Measurements from ENCODE around the gene PRKCH. TPM values are rescaled to one million over a fixed set of nuclear protein-coding genes. Genes with fewer than 3 reads are reported as not detected.

Gene PRKCH
- total and polyA plus RNA-seq, 2 experiments from 2014 or later, result 2.4 to 3.5 TPM

DNA sequence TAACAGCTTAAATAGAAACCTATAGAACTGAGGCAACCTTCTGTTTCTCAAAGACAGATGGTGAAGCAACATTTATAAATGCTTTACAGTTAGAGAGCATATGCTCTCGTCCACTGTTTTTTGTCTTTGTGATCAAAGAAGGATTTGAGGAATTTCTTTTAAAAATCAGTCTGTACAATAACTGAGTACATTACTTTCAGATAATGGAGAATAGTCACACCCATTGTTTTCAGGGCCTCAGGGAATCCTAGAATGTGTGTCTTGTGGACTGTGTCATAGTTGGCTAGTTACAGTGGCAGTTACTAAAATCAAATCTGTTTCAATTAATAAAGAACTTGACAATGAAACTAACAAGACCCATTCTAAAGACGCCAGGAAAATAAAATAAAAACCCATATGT, 107.9 kb downstream of the PRKCH start:
- in situ Hi-C loops (cut with MboI), result no loop called here
- Histone ChIP-seq H2AFZ (no peak overlapping the region), H3K9me2 (ENCODE audit: insufficient read depth) (no peaks in the 10 kb centered on the region), H3K4me2 (ENCODE audit: unreplicated experiment) (no peak overlapping the region), H3K36me3 (ENCODE audit: low read depth) (no peaks in the 10 kb centered on the region), H3K79me2 (ENCODE audit: insufficient read depth) (no peaks in the 10 kb centered on the region), H3F3A (ENCODE audit: insufficient read depth) (no peaks in the 10 kb centered on the region), H3K27ac (no peak overlapping the region), H3K9ac (no peak overlapping the region), H3K4me3 (no peak overlapping the region), H3K4me1 (ENCODE audit: insufficient read depth) (no peaks in the 10 kb centered on the region), H3K27me3 (replicated peaks; ENCODE audit: insufficient read depth) (peaks cover 29% of the 10 kb centered on the region), H3K9me3 (ENCODE audit: low read depth) (no peaks in the 10 kb centered on the region), H4K20me1 (ENCODE audit: insufficient read depth) (no peaks in the 10 kb centered on the region)
- no peak for DNase-seq
- TF ChIP-seq EZH2 (IDR thresholded peaks at IDR 0.05; ENCODE audit: insufficient read depth, poor library complexity, severe bottlenecking) (no peak), EZH2phosphoT487 (IDR thresholded peaks at IDR 0.05; ENCODE audit: insufficient read depth, low read depth) (no peak)
- 7 to 11% methylated on average over 2 of the region's 2 CpGs for WGBS, 2 experiments (ENCODE audit: low coverage in 1 of 2, low lambda C conversion rate in 2 of 2, missing lambda C conversion rate in 2 of 2)

DNA sequence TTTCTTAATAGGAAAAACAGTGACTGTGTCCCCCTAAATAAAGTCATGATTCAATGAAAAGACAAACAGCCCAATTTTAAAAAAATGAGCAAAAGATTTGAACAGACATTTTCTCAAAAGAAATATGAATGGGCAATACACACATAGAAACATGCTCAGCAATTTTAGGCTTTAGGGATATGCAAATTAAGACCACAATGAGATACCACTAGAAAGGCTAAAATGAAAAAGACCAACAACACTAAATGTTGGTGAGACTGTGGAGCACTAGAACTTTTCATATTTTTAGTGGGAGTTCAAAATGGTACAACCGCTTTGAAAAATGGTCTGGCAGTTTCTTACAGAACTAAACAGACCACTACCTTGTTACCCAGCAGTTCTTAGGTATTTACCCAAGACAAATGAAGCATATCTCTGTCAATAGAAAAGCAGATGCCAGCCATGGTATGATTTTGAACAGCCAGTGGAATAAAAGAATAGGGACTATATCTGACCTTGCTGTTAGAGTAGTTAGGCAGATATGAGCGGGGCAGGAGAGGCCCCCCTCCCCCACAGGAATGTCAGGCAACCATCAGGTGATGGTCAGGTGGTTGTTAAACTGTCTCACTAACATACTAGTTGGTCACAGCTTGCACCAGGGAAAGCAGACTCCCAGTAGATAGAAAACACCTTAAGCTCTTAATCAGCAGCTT, 108.8 kb downstream of the PRKCH start:
- Histone ChIP-seq H3K27me3 (replicated peaks; ENCODE audit: insufficient read depth) (peaks cover 32% of the 10 kb centered on the region), H3K27ac (no peak overlapping the region), H2AFZ (no peak overlapping the region), H3K4me3 (no peak overlapping the region), H3K36me3 (ENCODE audit: low read depth) (no peaks in the 10 kb centered on the region), H3K9me3 (ENCODE audit: low read depth) (no peaks in the 10 kb centered on the region), H3K9me2 (ENCODE audit: insufficient read depth) (no peaks in the 10 kb centered on the region), H3F3A (ENCODE audit: insufficient read depth) (no peaks in the 10 kb centered on the region), H3K9ac (no peak overlapping the region), H3K79me2 (ENCODE audit: insufficient read depth) (no peaks in the 10 kb centered on the region), H3K4me2 (ENCODE audit: unreplicated experiment) (no peak overlapping the region), H3K4me1 (ENCODE audit: insufficient read depth) (no peaks in the 10 kb centered on the region), H4K20me1 (ENCODE audit: insufficient read depth) (no peaks in the 10 kb centered on the region)
- TF ChIP-seq EZH2phosphoT487 (IDR thresholded peaks at IDR 0.05; ENCODE audit: insufficient read depth, low read depth) (no peak), EZH2 (IDR thresholded peaks at IDR 0.05; ENCODE audit: insufficient read depth, poor library complexity, severe bottlenecking) (no peak)
- 32 to 36% methylated on average over 2 of the region's 2 CpGs for WGBS, 2 experiments (ENCODE audit: low coverage in 1 of 2, low lambda C conversion rate in 2 of 2, missing lambda C conversion rate in 2 of 2)
- in situ Hi-C loops (cut with MboI), result no loop called here
- no peak for DNase-seq

DNA sequence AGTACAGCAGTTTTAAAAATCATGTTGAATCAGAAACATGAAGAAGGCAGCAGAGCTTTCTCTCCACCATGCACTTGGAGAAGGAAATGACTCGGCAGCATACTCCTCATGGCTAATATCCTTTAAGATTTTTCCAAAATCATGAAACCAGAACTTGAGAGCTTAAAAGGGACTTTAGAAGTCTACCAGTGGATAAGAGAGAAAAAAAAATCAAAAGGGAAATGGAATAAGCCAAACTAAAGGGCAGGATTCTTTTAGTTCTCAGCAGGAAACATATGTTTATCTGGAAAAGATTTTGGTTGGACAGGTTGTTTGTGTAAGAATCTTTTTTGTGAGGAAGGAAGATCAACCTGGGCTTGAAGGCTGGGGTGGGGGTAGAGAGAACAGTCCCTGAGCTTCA, 111.8 kb downstream of the PRKCH start:
- no peak overlapping the region for H3K4me3 ChIP-seq
- no peak overlapping the region for H3K27ac ChIP-seq
- in situ Hi-C loops (cut with MboI), result no loop called here
- H3F3A ChIP-seq (ENCODE audit: insufficient read depth), result no peaks in the 10 kb centered on the region
- H3K79me2 ChIP-seq (ENCODE audit: insufficient read depth), result no peaks in the 10 kb centered on the region
- DNase-seq, result no peak
- no peak overlapping the region for H3K4me2 ChIP-seq (ENCODE audit: unreplicated experiment)
- H2AFZ ChIP-seq, result no peak overlapping the region
- WGBS, 2 experiments (ENCODE audit: low coverage in 1 of 2, low lambda C conversion rate in 2 of 2, missing lambda C conversion rate in 2 of 2), result 26 to 50% methylated on average over 1 of the region's 1 CpG
- no peaks in the 10 kb centered on the region for H3K9me2 ChIP-seq (ENCODE audit: insufficient read depth)
- H3K27me3 ChIP-seq (replicated peaks; ENCODE audit: insufficient read depth), result peaks cover 39% of the 10 kb centered on the region
- H4K20me1 ChIP-seq (ENCODE audit: insufficient read depth), result no peaks in the 10 kb centered on the region
- no peaks in the 10 kb centered on the region for H3K36me3 ChIP-seq (ENCODE audit: low read depth)
- H3K4me1 ChIP-seq (ENCODE audit: insufficient read depth), result no peaks in the 10 kb centered on the region
- TF ChIP-seq EZH2 (IDR thresholded peaks at IDR 0.05; ENCODE audit: insufficient read depth, poor library complexity, severe bottlenecking) (no peak), EZH2phosphoT487 (IDR thresholded peaks at IDR 0.05; ENCODE audit: insufficient read depth, low read depth) (no peak)
- no peak overlapping the region for H3K9ac ChIP-seq
- no peaks in the 10 kb centered on the region for H3K9me3 ChIP-seq (ENCODE audit: low read depth)

DNA sequence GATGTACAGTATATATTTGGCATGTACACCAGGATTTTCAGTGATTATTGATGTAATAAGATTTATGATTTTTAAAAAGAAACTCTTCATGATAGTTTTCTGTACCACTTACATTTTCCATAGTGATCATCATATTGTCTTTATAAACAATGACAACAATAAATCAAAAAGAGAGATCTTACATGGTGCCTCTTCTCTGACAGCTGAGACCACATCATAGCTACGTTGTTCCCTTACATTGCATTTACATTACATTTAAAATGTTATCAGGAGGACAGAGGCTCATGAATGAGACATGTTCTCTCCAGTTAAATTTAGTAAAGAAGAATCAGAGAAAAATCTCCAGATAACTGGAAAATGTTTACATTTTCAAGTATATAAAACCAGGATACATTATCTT, 112.4 kb downstream of the PRKCH start:
- in situ Hi-C loops (cut with MboI), result no loop called here

More for the DNA sequence above, 112.4 kb downstream of the PRKCH start:
- no peaks in the 10 kb centered on the region for H3F3A ChIP-seq (ENCODE audit: insufficient read depth)
- H3K9me2 ChIP-seq (ENCODE audit: insufficient read depth), result no peaks in the 10 kb centered on the region
- no peak overlapping the region for H2AFZ ChIP-seq
- H3K27me3 ChIP-seq (replicated peaks; ENCODE audit: insufficient read depth), result peaks cover 39% of the 10 kb centered on the region
- no peak overlapping the region for H3K27ac ChIP-seq
- H3K36me3 ChIP-seq (ENCODE audit: low read depth), result no peaks in the 10 kb centered on the region
- no peak for DNase-seq
- no peaks in the 10 kb centered on the region for H3K79me2 ChIP-seq (ENCODE audit: insufficient read depth)
- H3K4me1 ChIP-seq (ENCODE audit: insufficient read depth), result peaks cover 2% of the 10 kb centered on the region; the same call in 1 of the 2 replicates
- 30 to 36% methylated on average over 1 of the region's 1 CpG for WGBS, 2 experiments (ENCODE audit: low coverage in 1 of 2, low lambda C conversion rate in 2 of 2, missing lambda C conversion rate in 2 of 2)
- TF ChIP-seq EZH2 (IDR thresholded peaks at IDR 0.05; ENCODE audit: insufficient read depth, poor library complexity, severe bottlenecking) (no peak), EZH2phosphoT487 (IDR thresholded peaks at IDR 0.05; ENCODE audit: insufficient read depth, low read depth) (no peak)
- no peaks in the 10 kb centered on the region for H3K9me3 ChIP-seq (ENCODE audit: low read depth)
- no peak overlapping the region for H3K4me3 ChIP-seq
- H4K20me1 ChIP-seq (ENCODE audit: insufficient read depth), result no peaks in the 10 kb centered on the region
- H3K9ac ChIP-seq, result no peak overlapping the region
- H3K4me2 ChIP-seq (ENCODE audit: unreplicated experiment), result no peak overlapping the region

Measured in GM23248 (cell line).